Measurements from ENCODE around the gene VTI1A.

Gene VTI1A

GRCh38 chr10:112517451-112517862, 70.4 kb downstream of the VTI1A start:
- H3K9ac ChIP-seq (ENCODE audit: low read depth, low read length, poor library complexity, severe bottlenecking), result no peak overlapping the region
- no peak overlapping the region for H3K4me3 ChIP-seq (ENCODE audit: low read length, poor library complexity, severe bottlenecking)
- H3F3A ChIP-seq (ENCODE audit: low read depth), result no peaks in the 10 kb centered on the region
- H2AFZ ChIP-seq (ENCODE audit: low read length), result no peak overlapping the region
- no peaks in the 10 kb centered on the region for H3K4me1 ChIP-seq (ENCODE audit: insufficient read depth, low read length, poor library complexity, severe bottlenecking)
- H3K36me3 ChIP-seq (ENCODE audit: insufficient read depth, low read length), result no peaks in the 10 kb centered on the region; the same call in 1 of the 2 replicates
- no peaks in the 10 kb centered on the region for H3K27me3 ChIP-seq (ENCODE audit: insufficient read depth, low read length, poor library complexity, severe bottlenecking)
- no peaks in the 10 kb centered on the region for H3K9me2 ChIP-seq (replicated peaks; ENCODE audit: low read depth, low read length)
- H3K9me3 ChIP-seq (ENCODE audit: insufficient read depth, low read depth, low read length), result no peaks in the 10 kb centered on the region
- TF ChIP-seq, protein P1, sequence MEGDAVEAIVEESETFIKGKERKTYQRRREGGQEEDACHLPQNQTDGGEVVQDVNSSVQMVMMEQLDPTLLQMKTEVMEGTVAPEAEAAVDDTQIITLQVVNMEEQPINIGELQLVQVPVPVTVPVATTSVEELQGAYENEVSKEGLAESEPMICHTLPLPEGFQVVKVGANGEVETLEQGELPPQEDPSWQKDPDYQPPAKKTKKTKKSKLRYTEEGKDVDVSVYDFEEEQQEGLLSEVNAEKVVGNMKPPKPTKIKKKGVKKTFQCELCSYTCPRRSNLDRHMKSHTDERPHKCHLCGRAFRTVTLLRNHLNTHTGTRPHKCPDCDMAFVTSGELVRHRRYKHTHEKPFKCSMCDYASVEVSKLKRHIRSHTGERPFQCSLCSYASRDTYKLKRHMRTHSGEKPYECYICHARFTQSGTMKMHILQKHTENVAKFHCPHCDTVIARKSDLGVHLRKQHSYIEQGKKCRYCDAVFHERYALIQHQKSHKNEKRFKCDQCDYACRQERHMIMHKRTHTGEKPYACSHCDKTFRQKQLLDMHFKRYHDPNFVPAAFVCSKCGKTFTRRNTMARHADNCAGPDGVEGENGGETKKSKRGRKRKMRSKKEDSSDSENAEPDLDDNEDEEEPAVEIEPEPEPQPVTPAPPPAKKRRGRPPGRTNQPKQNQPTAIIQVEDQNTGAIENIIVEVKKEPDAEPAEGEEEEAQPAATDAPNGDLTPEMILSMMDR (conservative IDR thresholded peaks at IDR 0.05; ENCODE audit: low read length), result no peak
- no peak for TF ChIP-seq EZH2phosphoT487 (IDR thresholded peaks at IDR 0.05; ENCODE audit: borderline replicate concordance)
- no peak overlapping the region for H3K4me2 ChIP-seq (ENCODE audit: low read depth, low read length, poor library complexity, severe bottlenecking)
- H3K79me2 ChIP-seq (ENCODE audit: insufficient read depth, low read length), result peaks cover 9% of the 10 kb centered on the region
- peaks cover 7% of the 10 kb centered on the region for H4K20me1 ChIP-seq (ENCODE audit: insufficient read depth, low read length, poor library complexity, severe bottlenecking)

- Histone ChIP-seq H3K4me2 (ENCODE audit: low read depth, low read length, poor library complexity, severe bottlenecking) (no peak overlapping the region), H3F3A (ENCODE audit: low read depth) (no peaks in the 10 kb centered on the region), H2AFZ (ENCODE audit: low read length) (no peak overlapping the region), H4K20me1 (ENCODE audit: insufficient read depth, low read length, poor library complexity, severe bottlenecking) (peaks cover 7% of the 10 kb centered on the region), H3K79me2 (ENCODE audit: insufficient read depth, low read length) (no peaks in the 10 kb centered on the region; the same call in 1 of the 2 replicates), H3K9me3 (ENCODE audit: insufficient read depth, low read depth, low read length) (no peaks in the 10 kb centered on the region), H3K27me3 (ENCODE audit: insufficient read depth, low read length, poor library complexity, severe bottlenecking) (no peaks in the 10 kb centered on the region), H3K9me2 (replicated peaks; ENCODE audit: low read depth, low read length) (no peaks in the 10 kb centered on the region), H3K4me3 (ENCODE audit: low read length, poor library complexity, severe bottlenecking) (no peak overlapping the region), H3K4me1 (ENCODE audit: insufficient read depth, low read length, poor library complexity, severe bottlenecking) (no peaks in the 10 kb centered on the region), H3K9ac (ENCODE audit: low read depth, low read length, poor library complexity, severe bottlenecking) (no peak overlapping the region), H3K36me3 (ENCODE audit: insufficient read depth, low read length) (no peaks in the 10 kb centered on the region; the same call in 1 of the 2 replicates)
- TF ChIP-seq, protein P1 (conservative IDR thresholded peaks at IDR 0.05; ENCODE audit: low read length), result no peak
- no peak for TF ChIP-seq EZH2phosphoT487 (IDR thresholded peaks at IDR 0.05; ENCODE audit: borderline replicate concordance)
These were observed 72.2 kb downstream of the VTI1A start for GRCh38 chr10:112519133-112519761.

DNA sequence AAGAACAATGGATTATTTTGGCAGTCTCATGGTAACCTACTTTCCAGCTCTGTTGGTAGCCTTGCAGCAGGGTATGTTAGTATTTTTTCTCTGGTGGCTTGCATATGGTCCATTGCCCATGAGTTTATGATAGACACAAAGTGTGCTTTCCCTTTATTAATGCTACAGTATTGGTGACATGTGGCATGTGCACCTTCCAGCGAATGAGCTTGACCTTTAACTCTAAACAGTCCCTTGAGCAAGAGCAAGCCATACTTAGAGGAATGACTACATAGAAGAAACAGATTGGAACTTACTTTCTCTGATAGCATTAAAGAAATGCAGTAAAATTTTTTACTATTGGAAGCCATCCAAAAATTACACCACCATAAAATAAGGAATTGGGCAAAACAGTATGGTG, 73.9 kb downstream of the VTI1A start:
- Histone ChIP-seq H3K27me3 (ENCODE audit: insufficient read depth, low read length, poor library complexity, severe bottlenecking) (no peaks in the 10 kb centered on the region), H3K4me1 (ENCODE audit: insufficient read depth, low read length, poor library complexity, severe bottlenecking) (no peaks in the 10 kb centered on the region), H3K79me2 (ENCODE audit: insufficient read depth, low read length) (no peaks in the 10 kb centered on the region; the same call in 1 of the 2 replicates), H3K4me3 (ENCODE audit: low read length, poor library complexity, severe bottlenecking) (no peak overlapping the region), H3K9me3 (ENCODE audit: insufficient read depth, low read depth, low read length) (no peaks in the 10 kb centered on the region), H3K36me3 (ENCODE audit: insufficient read depth, low read length) (no peaks in the 10 kb centered on the region), H3K9me2 (replicated peaks; ENCODE audit: low read depth, low read length) (no peaks in the 10 kb centered on the region), H2AFZ (ENCODE audit: low read length) (no peak overlapping the region), H3F3A (ENCODE audit: low read depth) (no peaks in the 10 kb centered on the region), H3K4me2 (ENCODE audit: low read depth, low read length, poor library complexity, severe bottlenecking) (no peak overlapping the region), H3K9ac (ENCODE audit: low read depth, low read length, poor library complexity, severe bottlenecking) (no peak overlapping the region), H4K20me1 (ENCODE audit: insufficient read depth, low read length, poor library complexity, severe bottlenecking) (peaks cover 7% of the 10 kb centered on the region)
- TF ChIP-seq EZH2phosphoT487 (IDR thresholded peaks at IDR 0.05; ENCODE audit: borderline replicate concordance), result no peak
- TF ChIP-seq, protein P1 (conservative IDR thresholded peaks at IDR 0.05; ENCODE audit: low read length), result no peak

Data from Loucy (cell line).